GM19025 (cell line): Measurements from ENCODE around the gene CHD6.

Source experiments
- ATAC-seq: cut with Tn5 transposase; IDR thresholded peaks from one replicate; pipeline ENCODE4 v1.9.1; 2021; ENCODE audit warnings: mild to moderate bottlenecking, low read depth, moderate library complexity; ENCODE audit not compliant: unreplicated experiment

CHD6 gene

DNA sequence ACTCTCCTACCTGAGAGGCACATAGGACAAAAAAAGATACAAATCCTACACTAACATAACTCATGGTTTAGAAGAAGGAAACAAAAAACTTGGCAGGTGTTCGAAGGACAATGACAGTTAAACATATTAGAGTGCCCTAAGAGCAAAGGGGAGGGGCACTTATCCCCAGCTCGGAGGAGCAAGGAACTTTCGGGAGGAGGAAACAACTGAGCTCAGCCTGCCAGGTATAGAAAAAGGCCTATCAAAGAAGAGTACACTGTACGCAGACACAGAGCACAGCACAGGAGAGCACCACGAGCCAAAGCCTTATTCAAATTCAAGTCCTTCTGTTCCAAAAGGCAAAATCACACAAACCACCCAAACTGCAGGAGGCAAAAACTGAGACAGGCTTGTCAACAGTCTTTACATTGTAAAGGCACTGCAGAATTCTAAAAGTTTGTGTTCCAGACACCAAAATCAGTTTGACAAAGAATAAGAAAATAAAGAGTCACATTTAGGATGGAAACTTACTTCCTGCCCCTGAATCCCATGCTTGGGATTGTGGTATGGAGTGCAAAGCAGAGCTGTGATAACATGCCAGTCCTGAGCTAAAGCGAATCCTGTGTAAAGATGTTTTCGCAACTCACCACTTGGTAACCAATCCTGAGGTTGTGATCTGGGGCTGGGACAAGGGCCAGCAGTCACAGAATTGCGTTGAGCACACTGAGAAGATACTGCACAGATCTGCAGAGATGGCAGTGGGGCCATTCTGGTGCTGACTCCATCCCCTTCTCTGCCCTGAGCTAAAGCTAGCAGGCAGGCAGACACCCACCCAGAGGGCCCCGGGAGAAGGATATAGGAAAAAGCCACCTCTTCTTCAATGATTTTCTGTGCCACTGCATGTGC, 108.6 kb downstream of the CHD6 start:
- no peak for ATAC-seq

DNA sequence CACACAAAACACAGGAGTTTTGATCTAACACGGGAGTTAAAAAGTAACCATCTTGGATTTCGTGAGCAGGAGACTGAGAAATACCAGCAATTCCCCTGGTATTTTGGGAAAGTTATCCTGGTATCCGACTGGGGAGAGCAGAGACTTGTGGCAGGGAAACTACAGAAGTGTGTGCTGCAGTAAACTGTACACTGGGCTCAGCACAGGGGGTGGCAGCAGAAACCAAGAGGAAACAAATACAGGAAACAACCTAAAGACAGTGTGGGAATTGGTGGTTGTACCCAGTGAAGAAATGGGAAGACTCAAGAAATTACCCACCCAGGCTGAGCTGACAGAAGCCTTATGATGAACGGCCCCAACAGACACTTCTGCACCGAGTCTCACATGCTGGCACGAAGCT, 109.8 kb downstream of the CHD6 start:
- ATAC-seq: no peak

GRCh38 chr20:41507851-41508250, 110.3 kb downstream of the CHD6 start:
- ATAC-seq: no peak

- ATAC-seq: no peak
Measured at GRCh38 chr20:41507436-41507835, 110.7 kb downstream of the CHD6 start.

DNA sequence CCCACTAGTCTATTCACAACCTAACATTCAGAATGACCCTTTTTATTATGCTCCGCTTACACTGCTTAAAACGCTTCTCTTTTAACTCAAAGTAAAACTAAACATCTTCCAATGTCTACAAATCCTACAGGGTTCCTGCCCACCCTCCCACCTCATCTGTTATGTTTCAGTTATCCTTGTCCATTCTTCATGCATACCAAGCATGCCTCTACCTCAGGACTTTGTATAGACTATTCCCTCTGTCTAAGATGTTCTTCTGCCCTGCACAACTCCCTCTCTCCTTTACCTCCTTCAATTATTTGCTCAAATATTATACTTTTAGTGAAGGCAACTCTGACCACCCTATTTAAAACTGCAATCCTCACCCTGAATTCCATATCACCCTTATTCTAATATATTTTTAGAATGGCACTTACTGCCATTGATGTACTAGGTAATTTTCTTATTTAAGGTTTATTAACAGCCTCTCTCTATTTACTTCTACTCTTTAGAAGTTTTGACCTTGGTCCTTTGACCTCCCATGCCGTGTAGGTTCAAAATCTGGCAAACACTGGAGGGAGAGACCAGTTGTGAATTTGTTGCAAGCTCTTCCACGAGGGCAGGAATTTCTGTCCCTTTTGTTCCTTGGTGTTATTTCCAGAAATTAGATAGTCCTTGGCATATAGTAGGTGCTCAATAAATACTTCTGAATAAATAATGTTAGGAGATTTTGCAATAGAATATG, 111.8 kb downstream of the CHD6 start:
- no peak for ATAC-seq

DNA sequence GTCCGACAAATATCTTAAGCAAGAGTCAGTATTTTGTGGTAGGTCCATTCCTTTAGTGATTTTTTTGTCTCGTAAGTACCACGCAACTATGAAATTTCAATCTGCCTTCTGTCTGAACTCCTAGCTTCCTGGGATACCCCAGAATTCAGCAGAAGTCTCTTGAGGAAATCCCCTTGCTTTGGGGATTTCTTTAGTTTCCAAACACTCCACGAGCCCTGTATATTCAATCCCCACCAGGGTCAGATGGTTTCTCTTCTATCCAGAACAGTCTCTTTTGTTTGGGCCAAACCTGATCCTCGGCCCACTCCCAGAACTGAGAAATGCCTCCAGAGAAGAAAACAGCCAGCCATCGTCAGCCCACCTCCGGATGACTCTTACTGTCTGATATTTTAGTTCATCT, 113.0 kb downstream of the CHD6 start:
- ATAC-seq: no peak

GRCh38 chr20:41501376-41501775, 116.8 kb downstream of the CHD6 start:
- no peak for ATAC-seq

GRCh38 chr20:41499961-41500725, 118.0 kb downstream of the CHD6 start:
- no peak for ATAC-seq

DNA sequence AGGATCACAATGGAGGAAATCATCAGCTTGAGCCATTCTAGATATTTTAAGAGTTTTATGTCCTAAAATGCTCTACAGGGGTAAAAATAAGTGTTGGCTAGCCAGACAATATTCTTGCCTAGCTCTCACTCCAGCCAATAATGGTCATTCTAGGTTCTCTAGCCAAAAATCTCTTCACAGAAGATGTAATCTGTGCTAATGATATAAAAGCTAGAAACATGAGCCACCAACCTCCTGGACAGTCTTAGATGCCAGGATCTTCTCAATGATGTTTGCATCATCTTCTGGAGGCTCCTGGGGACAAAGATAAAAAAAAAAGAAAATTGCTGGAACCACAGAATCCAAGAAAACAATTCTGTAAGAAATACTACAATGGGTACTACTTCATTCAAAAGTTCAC, 119.1 kb downstream of the CHD6 start:
- no peak for ATAC-seq

- no peak for ATAC-seq
Measured at GRCh38 chr20:41497186-41497895, 120.8 kb downstream of the CHD6 start.

- no peak for ATAC-seq
Measured at GRCh38 chr20:41494451-41494850, 123.7 kb downstream of the CHD6 start.

GRCh38 chr20:41483553-41483930, 134.6 kb downstream of the CHD6 start:
- ATAC-seq: no peak

GRCh38 chr20:41482647-41483552, 135.3 kb downstream of the CHD6 start:
- no peak for ATAC-seq

DNA sequence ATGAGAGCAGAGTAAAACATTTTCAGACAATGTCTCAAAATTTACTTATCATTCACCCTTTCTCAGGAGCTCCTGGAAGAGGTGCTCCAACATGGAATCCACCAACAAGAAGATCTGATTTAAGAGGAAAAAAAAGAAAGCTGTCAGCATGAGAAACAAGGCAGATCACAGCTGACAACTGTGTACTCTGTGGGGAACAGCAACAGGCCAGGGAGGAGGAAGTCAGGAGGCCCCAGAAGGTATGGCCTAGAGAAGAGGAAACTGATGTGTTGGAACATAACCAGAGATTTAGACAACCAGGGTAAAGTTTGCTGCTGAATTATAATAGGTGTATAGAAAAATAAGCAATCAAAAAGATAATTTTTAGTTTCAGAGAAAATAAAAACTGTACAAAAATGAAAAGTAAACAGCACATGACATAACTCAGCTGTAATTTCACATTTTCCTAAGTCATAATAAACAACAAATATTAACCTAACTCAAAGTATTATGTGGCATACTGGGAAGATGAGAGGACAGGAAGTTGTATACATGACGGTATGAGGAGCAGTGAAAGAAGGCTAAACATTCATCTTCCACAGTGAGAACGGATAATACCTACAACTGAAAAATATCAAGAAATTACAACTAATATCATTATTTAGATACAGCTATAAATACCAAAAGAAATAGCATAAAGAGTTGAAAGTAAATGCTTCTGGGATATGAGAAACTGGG, 138.0 kb downstream of the CHD6 start:
- no peak for ATAC-seq

DNA sequence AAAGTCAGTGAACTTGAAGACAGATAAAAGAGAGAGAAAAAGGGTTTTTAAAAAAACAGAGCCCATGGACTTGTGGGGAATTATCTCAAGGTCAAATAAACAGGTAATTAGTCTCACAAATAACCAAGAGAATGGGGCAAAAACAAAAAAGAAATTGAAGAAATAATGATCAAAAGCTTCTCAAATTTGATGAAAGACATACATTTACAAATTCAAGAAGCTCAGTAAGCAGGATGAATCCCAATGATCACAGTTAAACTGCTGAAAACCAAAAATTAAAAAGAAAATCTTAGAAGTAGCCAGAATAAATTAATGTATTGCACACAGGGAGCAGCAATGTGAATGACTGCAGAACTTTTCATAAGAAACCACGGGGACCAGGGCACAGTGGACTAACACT, 139.1 kb downstream of the CHD6 start:
- no peak for ATAC-seq

DNA sequence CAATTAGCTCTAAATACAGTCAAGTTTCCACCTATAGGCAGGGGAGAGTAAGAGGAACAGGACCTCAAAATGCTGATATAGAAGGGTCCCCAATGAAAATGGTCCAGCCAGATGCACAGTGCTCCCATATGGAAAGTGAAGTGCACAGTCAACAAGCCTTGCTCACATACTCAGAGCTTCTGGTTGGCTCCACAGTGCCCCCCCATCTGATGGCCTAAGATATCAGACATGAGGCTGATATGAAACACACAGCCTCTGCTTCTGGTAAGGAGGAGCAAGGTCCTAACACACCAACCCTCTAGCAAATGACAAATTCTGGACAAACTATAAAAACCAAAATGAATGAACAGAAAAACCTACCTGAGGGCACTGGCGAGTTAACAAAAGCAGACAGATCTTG, 140.2 kb downstream of the CHD6 start:
- no peak for ATAC-seq

DNA sequence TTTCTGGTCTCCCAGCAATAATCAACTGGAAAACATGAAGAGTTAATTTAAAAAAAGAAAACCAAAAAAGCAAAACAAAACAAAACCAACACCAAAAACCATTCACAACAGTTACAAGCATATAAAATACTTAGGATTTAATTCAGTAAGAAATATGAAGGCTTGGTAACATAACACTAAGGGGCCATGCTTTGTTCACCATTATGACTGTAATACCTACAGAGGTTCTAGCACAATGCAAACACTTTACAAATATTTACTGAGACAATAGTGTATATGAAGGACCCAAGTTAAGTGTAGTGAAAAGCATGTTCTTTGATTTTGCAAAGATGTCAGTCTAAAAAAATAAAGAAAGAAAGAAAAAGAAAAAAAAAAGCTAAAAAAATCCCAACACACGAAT, 141.7 kb downstream of the CHD6 start:
- no peak for ATAC-seq

- no peak for ATAC-seq
Measured at GRCh38 chr20:41476013-41476441, 142.2 kb downstream of the CHD6 start.

DNA sequence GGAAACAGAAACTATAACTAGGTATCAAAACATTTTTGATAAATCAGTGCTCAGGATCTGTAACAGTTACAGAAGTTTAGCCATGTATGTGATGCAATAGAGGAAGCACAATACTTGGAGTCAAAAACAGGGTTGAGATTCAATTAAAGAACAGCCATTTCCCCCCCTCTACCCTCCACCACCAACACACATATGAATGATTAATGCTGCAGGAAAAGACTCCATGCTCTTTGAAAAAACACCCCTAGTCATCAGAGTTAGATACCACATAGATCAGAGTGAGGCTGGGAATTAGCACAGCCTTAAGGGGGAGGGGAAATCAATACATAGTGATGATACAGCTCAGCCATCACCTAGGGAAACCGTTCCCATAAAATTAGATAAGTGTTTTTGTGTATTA, 142.7 kb downstream of the CHD6 start:
- ATAC-seq: no peak
